ENCODE measurements around the gene PGF.
A peak's percentile ranks its signal among the peaks of the same experiment; 100 is the strongest.

Gene PGF

DNA sequence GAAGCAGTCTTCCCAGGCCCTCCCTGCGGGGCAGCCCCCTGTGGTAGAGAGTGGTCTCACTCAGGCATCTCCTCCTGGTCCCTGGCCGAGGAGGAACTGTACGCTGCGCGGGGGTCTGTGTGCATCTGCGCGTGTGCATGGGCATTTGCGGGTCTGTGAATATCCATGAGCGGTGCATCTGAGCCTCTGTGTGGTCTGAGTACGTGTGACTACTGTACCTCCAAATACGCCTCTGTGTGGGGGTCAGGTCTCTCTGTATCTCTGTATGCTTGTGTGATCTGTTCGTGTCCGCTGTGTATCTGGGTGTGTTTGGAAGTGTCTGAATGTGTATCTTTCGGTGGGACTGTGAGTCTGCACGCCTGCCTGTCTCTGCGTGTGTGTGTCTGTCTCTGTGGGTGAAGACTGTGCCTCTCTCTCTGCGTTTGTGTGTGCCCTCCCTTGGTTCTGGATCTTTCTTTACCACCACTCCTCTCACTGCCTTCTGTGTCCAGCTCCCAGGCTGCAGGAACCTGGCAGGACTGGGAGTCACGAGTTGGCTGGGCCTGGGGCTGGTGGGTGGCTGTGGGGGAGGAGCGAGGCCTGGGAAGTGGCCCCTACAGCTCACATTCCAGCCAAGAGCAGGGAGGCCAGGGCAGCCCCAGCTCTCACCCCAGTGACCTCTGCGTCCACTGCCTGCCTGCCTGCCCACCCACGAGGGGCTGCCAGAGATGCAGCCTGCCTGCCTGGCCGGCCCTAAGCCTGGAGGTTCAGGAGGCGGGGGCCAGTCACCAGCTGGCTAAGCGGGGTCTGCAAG is 1.1 kb upstream of the PGF start:
- DNase-seq, result no peak

DNA sequence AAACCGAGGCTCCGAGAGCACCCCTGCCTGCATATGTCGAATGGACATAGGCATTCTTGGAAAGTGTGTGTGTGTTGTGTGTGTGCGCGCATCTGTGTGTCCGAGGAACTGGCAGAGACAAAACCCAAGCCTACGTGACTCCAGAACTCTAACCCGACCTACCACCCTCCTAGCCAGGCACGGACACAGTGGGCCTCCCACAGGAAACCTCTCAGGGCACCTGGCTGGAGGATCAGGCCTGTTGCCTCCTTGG is 556 bp upstream of the PGF start:
- DNase-seq, result no peak

DNA sequence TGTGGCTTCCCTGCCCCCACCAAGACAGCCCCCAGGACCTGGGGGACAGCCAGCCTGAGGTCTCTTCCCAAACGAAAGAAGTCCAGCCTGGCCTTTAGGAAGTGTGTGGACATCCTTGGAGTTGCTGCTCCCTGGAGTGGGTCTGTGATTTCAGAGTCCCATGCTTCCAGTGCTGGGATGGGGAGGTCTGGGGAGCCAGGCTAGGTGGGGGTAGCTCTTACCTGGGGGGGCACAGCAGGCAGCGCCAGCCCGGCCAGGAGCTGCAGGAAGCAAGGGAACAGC is 509 bp downstream of the PGF start:
- no peak for DNase-seq

DNA sequence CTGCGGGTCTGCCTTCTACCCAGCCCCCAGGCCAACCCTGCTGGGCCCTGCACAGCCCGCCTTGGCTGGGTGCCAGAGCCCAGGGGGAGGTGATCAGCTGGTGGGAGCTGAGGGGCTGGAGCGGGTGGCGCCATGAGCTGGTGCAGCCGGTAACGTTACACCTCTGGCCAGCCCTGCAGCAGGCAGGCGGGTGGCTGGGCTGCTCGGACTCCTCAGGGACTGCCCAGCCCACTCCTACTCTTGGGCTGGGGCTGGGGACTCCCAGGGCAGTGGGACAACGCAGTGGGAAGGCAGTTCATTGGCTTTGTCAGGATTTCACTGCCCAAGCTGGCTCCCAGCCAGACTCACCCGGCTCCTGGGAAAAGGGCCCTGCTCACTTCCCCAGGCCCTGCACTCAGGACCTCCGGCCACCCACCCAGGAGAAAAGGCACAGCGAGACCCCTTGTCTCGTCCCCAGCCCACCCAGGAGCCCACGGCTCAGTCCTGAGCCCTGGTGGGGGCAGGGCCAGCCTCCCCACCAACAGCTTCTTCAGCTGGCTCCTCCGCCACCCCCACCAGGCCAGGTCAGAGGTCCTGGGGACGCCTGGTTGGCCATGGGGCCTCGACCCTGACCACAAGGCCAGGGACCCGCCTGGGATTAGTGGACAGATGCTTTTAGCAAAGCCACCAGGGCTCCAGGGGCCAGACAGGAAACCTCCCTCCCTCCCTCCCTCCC is 1.0 kb downstream of the PGF start:
- no peak for DNase-seq

GRCh38 chr14:74953686-74954085 is 1.7 kb downstream of the PGF start:
- DNase-seq, result no peak

DNA sequence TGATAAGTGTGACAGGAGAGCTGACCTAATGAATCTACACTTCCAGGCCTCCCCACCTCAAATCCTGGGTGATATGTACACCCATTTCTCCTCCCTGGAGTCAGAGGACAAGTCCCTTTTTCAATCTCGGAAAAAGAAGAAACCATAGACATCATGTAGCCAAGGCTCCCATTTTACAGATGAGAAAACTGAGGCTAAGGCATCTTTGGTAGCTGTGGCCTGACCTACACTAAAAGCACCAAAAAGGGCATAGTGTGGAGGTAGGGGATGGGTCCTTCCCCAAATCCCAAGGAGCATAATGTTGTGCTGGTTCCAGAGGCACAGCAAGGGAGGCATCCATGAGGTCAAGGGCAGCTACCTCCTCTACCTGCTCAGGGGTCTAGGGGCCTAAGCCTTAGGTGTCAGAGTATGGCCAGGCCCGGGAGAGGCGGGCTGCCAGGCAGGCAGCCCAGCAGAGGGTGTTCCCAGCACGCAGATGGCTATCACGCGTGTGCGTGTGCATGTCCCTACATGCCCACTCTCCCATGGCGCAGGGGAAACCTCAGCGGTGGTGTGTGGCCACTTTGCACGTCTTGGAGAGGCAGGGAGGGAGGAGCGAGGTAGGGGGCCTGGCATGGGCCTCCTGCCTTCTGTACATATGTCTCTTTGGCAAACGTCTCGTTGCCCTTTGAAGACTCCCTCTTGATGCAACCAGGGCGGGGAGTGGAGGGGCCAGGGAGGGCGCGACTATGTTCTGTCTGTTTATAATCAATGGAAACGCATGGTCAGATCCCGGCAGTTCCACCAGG is 2.5 kb downstream of the PGF start:
- peak; percentile 57 for DNase-seq

GRCh38 chr14:74952180-74952665 is 3.2 kb downstream of the PGF start:
- no peak for DNase-seq

DNA sequence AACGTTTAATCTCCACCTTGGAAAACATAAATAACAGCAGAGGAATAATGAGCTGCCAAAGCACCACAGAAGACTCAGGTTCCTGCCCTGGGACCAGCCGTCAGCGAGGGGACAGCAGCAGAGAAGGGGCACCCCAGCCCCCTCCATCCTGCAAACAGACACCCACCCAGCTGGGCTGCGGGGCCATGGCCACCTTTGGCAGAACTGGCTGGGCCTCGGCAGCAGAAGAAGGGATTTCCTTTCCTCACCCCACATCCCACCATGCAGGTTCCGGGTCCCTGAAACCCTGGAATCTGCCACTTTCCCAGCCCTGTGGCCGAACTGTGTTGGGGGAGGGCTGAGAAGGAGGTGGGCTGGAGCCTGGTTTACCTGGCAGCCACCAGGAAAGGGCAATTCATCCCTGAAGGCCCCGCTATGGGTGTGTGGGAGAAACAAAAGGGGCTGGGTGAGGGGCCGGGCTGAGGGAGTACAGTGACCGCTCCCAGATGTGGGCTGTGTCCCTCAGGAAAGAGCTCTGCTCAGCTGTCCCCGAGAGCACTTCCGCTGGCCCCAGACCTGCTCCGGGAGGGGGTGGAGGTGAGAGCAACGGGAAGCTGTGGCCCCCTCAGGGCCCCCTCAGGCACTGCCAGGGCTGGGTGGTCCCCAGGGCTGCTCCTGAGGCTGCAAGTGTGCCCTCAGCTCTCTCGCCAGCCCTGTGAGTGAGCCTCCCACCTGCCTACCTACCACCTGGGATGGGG is 3.8 kb downstream of the PGF start:
- no peak for DNase-seq

DNA sequence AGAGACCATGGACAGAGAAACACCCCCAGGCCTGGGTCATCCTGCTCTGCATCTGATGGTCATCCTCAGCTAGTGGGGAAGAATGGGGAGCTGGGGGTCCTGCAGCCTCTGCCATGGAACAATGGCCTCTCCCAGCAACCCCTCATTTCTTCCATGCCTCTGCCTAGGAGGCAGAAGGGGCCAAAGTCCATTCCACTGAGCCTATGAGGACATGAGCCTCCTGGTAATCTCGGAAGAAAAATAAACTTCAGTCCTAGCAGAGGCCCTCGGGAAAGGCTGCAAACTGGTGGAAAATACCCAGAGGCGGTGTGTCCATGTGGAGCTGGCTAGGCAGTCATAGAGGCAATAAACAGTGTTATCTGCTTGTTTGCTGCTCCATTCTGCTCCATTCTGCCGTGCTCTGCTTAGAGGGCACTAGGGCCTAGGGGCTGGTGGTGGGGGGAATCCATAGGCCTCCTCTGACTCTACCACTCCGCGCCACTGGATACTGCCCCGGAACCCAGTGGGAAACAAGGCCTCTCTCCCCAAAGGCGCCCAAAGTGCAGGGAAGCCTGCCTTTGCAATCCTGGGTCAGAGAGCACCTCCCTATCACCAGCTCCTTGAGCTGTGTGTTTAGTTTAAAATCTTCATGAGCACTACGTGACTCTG is 4.5 kb downstream of the PGF start:
- no peak for DNase-seq

- no peak for DNase-seq
Measured at GRCh38 chr14:74949859-74950573, 5.4 kb downstream of the PGF start.

DNA sequence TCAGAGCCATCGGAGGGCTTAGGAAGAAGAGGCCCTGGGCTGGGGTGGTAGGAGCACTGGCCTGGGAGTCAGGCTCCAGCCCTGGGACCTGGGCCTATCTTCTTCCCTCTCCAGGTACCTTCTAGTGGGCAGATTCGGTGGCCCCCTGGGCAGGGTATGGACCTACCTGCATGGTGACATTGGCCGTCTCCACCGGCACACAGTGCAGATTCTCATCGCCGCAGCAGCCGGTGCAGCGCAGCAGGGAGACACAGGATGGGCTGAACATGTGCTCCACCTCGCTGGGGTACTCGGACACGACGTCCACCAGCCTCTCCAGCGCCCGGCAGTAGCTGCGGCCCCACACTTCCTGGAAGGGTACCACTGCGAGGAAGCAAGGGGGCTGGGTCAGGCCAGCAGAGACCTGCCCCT is 6.2 kb downstream of the PGF start:
- no peak for DNase-seq

DNA sequence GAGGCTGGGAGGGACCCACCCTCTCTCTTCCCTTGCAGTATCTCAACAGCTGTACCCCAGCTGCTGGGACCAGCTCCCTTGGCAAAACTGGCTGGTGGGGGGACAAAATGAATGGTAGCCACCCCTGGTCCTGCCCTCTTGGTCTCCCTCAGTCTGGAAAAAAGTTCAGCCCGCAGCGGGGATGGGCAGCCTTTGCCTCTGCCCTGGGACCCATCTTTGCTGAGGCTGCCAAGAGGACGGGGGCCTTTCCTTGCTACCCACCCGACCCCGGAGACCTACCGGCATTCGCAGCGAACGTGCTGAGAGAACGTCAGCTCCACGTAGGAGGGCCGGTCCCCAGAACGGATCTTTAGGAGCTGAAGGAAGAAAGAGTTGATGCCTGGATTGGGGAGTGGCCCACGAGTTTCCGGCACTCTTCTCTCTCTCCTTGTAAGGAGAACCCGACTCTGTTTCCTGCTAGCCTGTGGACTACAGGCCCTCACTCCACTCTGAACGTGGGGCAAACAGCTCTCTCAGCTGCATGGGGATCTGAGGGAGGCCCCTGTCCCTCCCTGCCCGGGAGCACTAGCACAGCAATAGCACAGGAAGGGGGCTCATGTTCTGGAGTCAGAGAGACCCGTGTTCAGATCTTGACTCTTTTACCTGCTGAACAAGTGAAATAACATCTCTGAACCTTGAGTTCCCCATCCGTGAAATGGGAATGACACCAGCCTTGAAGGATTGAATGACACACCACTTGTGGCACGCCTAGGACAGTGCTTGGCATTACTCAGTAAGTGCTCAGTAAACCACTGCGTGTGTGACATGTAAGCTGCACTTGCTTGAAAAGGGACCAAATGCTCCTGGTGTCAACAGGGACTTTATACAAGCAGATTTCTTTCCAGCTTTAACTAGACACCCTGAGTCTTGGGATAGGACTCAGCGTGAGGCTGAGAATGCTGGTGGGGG is 6.9 kb downstream of the PGF start:
- peak; percentile 49 for DNase-seq

- DNase-seq, result no peak
Measured at GRCh38 chr14:74947353-74948227, 7.8 kb downstream of the PGF start.

DNA sequence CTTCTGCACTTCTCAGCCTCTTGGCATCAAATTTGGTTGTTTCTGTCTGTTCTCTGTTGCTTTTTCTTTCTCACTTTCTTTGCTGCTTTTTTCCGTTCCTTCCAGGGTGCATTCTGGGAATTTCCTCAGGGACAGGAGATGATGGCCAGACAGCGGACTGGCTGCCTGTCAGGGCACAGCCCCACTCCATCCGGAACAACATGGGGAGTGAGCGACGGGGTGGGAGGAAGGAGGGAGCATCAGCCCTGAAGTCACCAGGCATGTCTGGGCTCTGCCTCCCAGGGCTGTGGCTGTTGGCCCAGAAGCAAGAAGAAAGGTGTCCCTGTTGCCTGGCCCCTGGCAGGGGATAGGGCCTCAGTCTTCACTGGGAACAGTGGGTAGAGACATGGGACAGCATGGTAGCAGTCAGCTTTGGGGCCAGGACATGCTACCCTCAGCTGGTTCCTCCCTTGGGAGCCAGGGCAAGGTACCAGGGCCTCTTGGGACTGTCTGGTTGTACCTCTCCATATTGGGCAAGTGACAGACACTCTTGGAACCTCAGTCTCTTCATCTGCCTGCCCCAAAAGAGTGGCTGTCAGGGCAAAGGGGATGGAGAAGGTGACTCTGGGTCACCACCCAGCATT is 8.6 kb downstream of the PGF start:
- no peak for DNase-seq

- peak; percentile 64 for DNase-seq
Measured at GRCh38 chr14:74945852-74946658, 9.3 kb downstream of the PGF start.

DNA sequence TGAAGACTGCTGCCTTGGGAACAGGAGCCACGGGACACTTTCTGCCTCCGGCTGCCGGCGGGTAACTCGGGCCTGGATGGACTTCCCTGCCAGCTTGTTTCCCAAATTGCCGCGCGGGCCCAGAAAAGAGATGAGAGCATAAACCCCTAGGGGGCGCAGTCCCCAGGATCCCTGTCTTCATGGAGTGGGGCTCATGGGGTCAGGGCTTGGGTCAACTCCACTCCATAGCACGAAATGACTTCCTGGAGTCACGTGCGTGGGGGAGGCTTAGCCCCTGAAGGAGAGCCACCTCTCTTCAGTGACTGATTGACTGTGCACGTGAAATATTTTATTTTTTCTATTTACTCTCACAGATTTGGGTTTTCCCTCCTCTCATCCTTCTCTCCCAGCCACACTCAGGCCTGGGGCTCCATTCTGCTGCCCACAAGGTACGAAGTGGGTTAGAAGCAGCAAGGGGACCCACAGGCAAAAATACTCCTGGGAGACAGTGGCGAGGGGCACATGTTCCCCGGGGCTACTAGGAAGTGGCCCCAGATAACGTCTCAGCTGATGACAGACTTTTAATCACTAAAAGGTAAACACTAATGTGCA is 10.0 kb downstream of the PGF start:
- DNase-seq, result peak; percentile 37

DNA sequence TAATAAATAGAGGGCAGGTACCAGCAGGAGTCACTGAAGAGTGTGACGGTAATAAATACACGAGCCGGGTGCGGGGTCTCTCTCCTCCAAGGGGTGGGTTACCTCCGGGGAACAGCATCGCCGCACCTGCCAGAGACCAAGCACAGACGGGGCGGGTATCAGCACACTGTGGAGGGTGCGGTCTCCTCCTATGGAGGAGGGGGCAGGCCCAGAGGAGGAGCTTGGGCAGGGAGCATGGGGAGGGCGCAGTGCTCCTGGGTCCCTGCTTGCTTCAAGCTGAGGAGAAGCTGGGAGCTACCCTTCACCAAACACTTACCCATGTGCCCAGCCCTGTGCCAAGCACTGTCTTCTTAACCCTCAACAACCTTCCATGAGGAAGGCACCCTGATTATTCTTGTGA is 12.8 kb downstream of the PGF start:
- no peak for DNase-seq

- DNase-seq, result no peak
Measured at GRCh38 chr14:74942181-74942580, 13.2 kb downstream of the PGF start.
